Measurements from ENCODE around the gene MIEF2.

MIEF2 gene

DNA sequence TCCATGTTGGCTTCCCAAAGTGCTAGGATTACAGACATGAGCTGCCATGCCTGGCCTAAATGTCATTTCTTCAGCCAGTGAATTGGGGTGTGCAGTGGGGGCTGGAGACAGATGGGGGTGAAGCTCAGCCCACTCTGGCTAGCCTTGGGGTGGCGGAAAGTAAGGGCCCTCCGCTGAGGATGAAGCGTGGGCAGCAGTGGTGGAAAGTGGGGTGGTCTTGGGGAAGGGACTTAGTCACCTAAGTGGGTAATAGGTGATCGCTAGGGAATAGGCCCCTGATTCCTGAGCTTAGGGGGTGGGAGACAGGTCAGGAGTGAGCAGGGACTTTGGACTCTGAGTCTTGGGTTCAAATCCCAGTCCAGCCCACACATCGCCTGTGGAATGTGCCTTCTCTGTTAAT is 32.8 kb upstream of the MIEF2 start:
- H3K4me3 Mint-ChIP-seq: peak overlapping the region; percentile 98
- peak overlapping the region; percentile 67 for H3K27ac Mint-ChIP-seq
- H3K36me3 Mint-ChIP-seq (ENCODE audit: low read depth): no peaks in the 10 kb centered on the region
- TF ChIP-seq, protein P1, sequence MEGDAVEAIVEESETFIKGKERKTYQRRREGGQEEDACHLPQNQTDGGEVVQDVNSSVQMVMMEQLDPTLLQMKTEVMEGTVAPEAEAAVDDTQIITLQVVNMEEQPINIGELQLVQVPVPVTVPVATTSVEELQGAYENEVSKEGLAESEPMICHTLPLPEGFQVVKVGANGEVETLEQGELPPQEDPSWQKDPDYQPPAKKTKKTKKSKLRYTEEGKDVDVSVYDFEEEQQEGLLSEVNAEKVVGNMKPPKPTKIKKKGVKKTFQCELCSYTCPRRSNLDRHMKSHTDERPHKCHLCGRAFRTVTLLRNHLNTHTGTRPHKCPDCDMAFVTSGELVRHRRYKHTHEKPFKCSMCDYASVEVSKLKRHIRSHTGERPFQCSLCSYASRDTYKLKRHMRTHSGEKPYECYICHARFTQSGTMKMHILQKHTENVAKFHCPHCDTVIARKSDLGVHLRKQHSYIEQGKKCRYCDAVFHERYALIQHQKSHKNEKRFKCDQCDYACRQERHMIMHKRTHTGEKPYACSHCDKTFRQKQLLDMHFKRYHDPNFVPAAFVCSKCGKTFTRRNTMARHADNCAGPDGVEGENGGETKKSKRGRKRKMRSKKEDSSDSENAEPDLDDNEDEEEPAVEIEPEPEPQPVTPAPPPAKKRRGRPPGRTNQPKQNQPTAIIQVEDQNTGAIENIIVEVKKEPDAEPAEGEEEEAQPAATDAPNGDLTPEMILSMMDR (IDR thresholded peaks at IDR 0.05): no peak
- no peaks in the 10 kb centered on the region for H3K9me3 Mint-ChIP-seq
- peaks cover 3% of the 10 kb centered on the region for H3K27me3 Mint-ChIP-seq (ENCODE audit: low read depth, poor library complexity)
- DNase-seq: no peak
- H3K4me1 Mint-ChIP-seq: peaks cover 74% of the 10 kb centered on the region

DNA sequence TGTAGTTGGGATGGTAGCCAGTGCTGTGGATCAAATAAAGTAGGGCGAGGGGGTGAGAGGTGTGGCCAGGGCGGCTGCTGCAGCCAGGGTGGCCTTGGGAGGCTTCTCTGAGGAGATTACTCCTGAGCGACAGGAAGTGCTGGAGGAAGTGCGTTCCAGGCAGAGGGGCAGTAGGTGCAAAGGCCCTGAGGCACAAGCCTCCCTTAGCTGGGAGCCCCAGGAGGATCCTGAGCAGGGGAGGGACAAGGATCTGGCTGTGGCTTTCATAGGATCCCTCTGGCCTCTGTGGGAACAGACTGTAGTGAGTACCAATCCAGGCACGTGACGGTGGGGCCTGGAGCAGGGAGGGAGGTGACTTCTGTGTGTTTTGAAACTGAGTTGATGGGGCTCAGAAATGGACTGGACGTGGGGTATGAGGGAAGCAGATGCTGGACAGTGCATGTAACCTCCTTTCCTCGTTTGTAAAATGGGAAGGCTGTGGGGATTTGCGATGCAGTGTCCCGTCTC is 32.2 kb upstream of the MIEF2 start:
- peaks cover 3% of the 10 kb centered on the region for H3K27me3 Mint-ChIP-seq (ENCODE audit: low read depth, poor library complexity)
- DNase-seq: no peak
- peak overlapping the region; percentile 84 for H3K27ac Mint-ChIP-seq
- peak overlapping the region; percentile 26 for H3K4me3 Mint-ChIP-seq
- peaks cover 74% of the 10 kb centered on the region for H3K4me1 Mint-ChIP-seq
- H3K9me3 Mint-ChIP-seq: no peaks in the 10 kb centered on the region
- H3K36me3 Mint-ChIP-seq (ENCODE audit: low read depth): no peaks in the 10 kb centered on the region
- TF ChIP-seq, protein P1 (IDR thresholded peaks at IDR 0.05): no peak

DNA sequence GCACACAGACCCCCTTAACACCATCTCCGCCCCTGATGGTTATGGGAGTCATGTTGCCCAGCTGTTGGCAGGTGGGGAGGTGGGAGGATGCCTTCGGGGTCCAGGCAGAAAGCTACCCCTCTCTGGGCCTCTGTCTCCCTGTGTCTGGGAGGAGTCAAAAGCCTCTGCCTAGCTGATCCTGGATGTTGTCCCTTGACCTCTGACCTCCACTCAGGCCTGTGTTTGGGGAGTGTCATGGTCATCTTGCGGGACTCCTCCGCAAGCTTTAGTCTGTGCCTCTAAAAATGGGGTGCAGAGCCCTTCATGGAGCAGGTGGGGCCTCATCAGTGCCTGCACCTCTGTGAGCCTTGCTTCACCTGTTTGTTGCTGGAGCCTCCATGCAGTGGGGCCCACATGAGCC is 31.2 kb upstream of the MIEF2 start:
- H3K27ac Mint-ChIP-seq: no peak overlapping the region

DNA sequence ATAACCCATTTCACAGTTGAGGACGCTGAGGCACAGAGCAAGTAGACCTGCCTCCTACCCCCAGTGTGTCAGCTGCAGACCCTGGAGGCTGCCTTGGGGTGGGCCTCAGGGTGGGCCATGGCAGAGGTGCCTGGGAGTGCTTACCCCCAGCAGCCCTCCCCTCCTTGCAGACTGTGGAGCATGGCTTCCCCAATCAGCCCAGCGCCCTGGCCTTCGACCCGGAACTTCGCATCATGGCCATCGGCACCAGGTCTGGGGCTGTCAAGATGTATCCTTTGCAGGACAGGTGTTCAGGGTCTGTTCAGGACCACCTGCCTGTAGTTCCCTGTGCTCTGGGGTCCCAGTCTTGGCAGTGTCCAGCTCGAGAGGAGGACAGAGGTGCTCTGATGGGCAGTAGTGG is 30.7 kb upstream of the MIEF2 start:
- H3K4me1 Mint-ChIP-seq: peaks cover 64% of the 10 kb centered on the region
- H3K9me3 Mint-ChIP-seq: no peaks in the 10 kb centered on the region
- H3K36me3 Mint-ChIP-seq (ENCODE audit: low read depth): peaks cover 3% of the 10 kb centered on the region
- no peak overlapping the region for H3K4me3 Mint-ChIP-seq
- H3K27me3 Mint-ChIP-seq (ENCODE audit: low read depth, poor library complexity): peaks cover 3% of the 10 kb centered on the region
- peak overlapping the region; percentile 45 for H3K27ac Mint-ChIP-seq
- TF ChIP-seq, protein P1 (IDR thresholded peaks at IDR 0.05): no peak
- no peak for DNase-seq

More for the DNA sequence above, 31.2 kb upstream of the MIEF2 start:
- H3K4me1 Mint-ChIP-seq: peaks cover 70% of the 10 kb centered on the region
- H3K27me3 Mint-ChIP-seq (ENCODE audit: low read depth, poor library complexity): peaks cover 3% of the 10 kb centered on the region
- DNase-seq: peak; percentile 22
- no peaks in the 10 kb centered on the region for H3K9me3 Mint-ChIP-seq
- H3K4me3 Mint-ChIP-seq: no peak overlapping the region
- TF ChIP-seq, protein P1 (IDR thresholded peaks at IDR 0.05): no peak
- H3K36me3 Mint-ChIP-seq (ENCODE audit: low read depth): no peaks in the 10 kb centered on the region

- DNase-seq: no peak
- peaks cover 6% of the 10 kb centered on the region for H3K36me3 Mint-ChIP-seq (ENCODE audit: low read depth)
- no peaks in the 10 kb centered on the region for H3K9me3 Mint-ChIP-seq
- H3K27me3 Mint-ChIP-seq (ENCODE audit: low read depth, poor library complexity): peaks cover 3% of the 10 kb centered on the region
- no peak overlapping the region for H3K4me3 Mint-ChIP-seq
- H3K27ac Mint-ChIP-seq: peak overlapping the region; percentile 22
- H3K4me1 Mint-ChIP-seq: peaks cover 61% of the 10 kb centered on the region
- TF ChIP-seq, protein P1 (IDR thresholded peaks at IDR 0.05): no peak
Measured at GRCh38 chr17:18230288-18231141, 29.9 kb upstream of the MIEF2 start.
